Choroid plexus epithelial cell (primary cell): ENCODE data around the gene ZCCHC17.

Source experiments
- DNase-seq: peaks from one replicate; pipeline ENCODE4 v3.0.0-alpha.2; 2010; ENCODE audit warnings: low read depth
- H3K4me3 ChIP-seq: 2 replicates; pipeline ENCODE4 v1.5.1; 2011; ENCODE audit warnings: low read depth, mild to moderate bottlenecking, control low read depth, low read length, moderate library complexity
- CTCF ChIP-seq: conservative IDR thresholded peaks from 2 replicates; pipeline ENCODE4 v1.5.1; 2011; ENCODE audit warnings: low read depth, mild to moderate bottlenecking, control low read depth, inconsistent platforms, low read length, moderate library complexity

The ZCCHC17 gene

GRCh38 chr1:31326461-31326860, 29.6 kb downstream of the ZCCHC17 start:
- DNase-seq: no peak
- TF ChIP-seq CTCF: no peak
- no peak overlapping the region for H3K4me3 ChIP-seq

- DNase-seq: peak; percentile 38
- no peak for TF ChIP-seq CTCF
- H3K4me3 ChIP-seq: no peak overlapping the region
These were observed 30.5 kb downstream of the ZCCHC17 start for GRCh38 chr1:31327381-31327780.

- DNase-seq: peak; percentile 67
- peak; percentile 68 for TF ChIP-seq CTCF
- H3K4me3 ChIP-seq: no peak overlapping the region
These were observed 38.2 kb downstream of the ZCCHC17 start for GRCh38 chr1:31335007-31335406.

- DNase-seq: no peak
- no peak for TF ChIP-seq CTCF
- no peak overlapping the region for H3K4me3 ChIP-seq
These were observed 40.0 kb downstream of the ZCCHC17 start for GRCh38 chr1:31336687-31337467.

- TF ChIP-seq CTCF: no peak
- DNase-seq: no peak
- no peak overlapping the region for H3K4me3 ChIP-seq
These were observed 47.7 kb downstream of the ZCCHC17 start for GRCh38 chr1:31344503-31344902.

GRCh38 chr1:31345635-31346034, 48.8 kb downstream of the ZCCHC17 start:
- H3K4me3 ChIP-seq: no peak overlapping the region
- TF ChIP-seq CTCF: no peak
- DNase-seq: no peak

GRCh38 chr1:31346785-31347184, 50.0 kb downstream of the ZCCHC17 start:
- DNase-seq: no peak
- H3K4me3 ChIP-seq: no peak overlapping the region
- TF ChIP-seq CTCF: no peak
